Right lobe of liver (tissue), 6 donors: ENCODE measurements around the gene TNFRSF8. TPM values are rescaled to one million over a fixed set of nuclear protein-coding genes. Genes with fewer than 3 reads are reported as not detected.
"Not testable (repeated sequence)": the region's sequence is repeated elsewhere in the genome, so short reads cannot be mapped to it uniquely, and the experiment has no call there.

Experiments used
- ATAC-seq, 4 donors: fragments of 200-7000 bp; cut with Tn5 transposase; one replicate each; pipeline ENCODE4 v1.9.1; 2020; ENCODE audit warnings: mild to moderate bottlenecking in 4 of 4, moderate library complexity in 4 of 4
- DNase-seq, 3 donors: peaks; one replicate each; pipeline ENCODE4 v3.0.0-alpha.2; 2020
- H3K27ac ChIP-seq, 3 donors: fragments of 200-600 bp; one replicate each; pipeline ENCODE4 v1.8.0; 2022
- H3K27me3 ChIP-seq, 2 donors: fragments of 200-600 bp; one replicate each; pipeline ENCODE4 v1.8.0; 2022
- H3K36me3 ChIP-seq, 4 donors: fragments of 200-600 bp; sonication (generic) in 1 of 4; one replicate each; pipeline versions ENCODE4 v1.5.1 to v1.8.0; 2017 to 2022; ENCODE audit warnings: control low read depth in 1 of 4
- H3K4me1 ChIP-seq, 4 donors: fragments of 200-600 bp; sonication (generic) in 1 of 4; one replicate each; pipeline versions ENCODE4 v1.5.1 to v1.8.0; 2017 to 2022; ENCODE audit warnings: control low read depth in 1 of 4
- H3K4me3 ChIP-seq, 3 donors: fragments of 200-600 bp; one replicate each; pipeline ENCODE4 v1.8.0; 2022
- H3K9me3 ChIP-seq, 4 donors: fragments of 200-600 bp; sonication (generic) in 1 of 4; one replicate each; pipeline versions ENCODE4 v1.5.1 to v1.8.0; 2017 to 2022; ENCODE audit warnings: control low read depth in 1 of 4
- CTCF ChIP-seq, 4 donors: fragments of 200-600 bp in 3 of 4; fragments of 450-650 bp in 1 of 4; IDR thresholded peaks; one replicate each; pipeline versions ENCODE4 v1.5.1 to v1.8.0; 2016 to 2022; ENCODE audit warnings: antibody characterized with exemption in 4 of 4, mild to moderate bottlenecking in 2 of 4
- POLR2A ChIP-seq: fragments of 450-650 bp; IDR thresholded peaks from one replicate; pipeline ENCODE4 v1.6.1; 2017; ENCODE audit warnings: antibody characterized with exemption, mild to moderate bottlenecking
- WGBS: methylation state at CpG from one replicate; pipeline ENCODE4 v1.1.6; 2018; ENCODE audit warnings: low coverage, low lambda C conversion rate; ENCODE audit not compliant: insufficient coverage; ENCODE audit errors: missing lambda C conversion rate; 5-methylcytosine and 5-hydroxymethylcytosine counted together
- intact Hi-C, 2 donors: fragments of 100-400 bp; cut with DNase I; formaldehyde crosslinking; loops; one replicate each; pipeline versions ENCODE4 v1.11.2 to v1.14.1; 2022
- total RNA-seq, 6 experiments: library from RNA; depleted of rRNA in 2 of 6; stranded (reverse); fragments of >200 nt in 2 of 6; fragmentation: NEBNext Ultra II Directional in 3 of 6; extraction: Animal tissue kit (Norgen Biotek cat#: 25700) in 3 of 6; gene quantifications; one replicate each; pipeline versions ENCODE4 v1.1.0 to v1.2.4, GENCODE V29; 2016 to 2023
- donor health status: DM: no; HTN: yes; CAD: no.
- donor health status: DM: no; HTN: no; CAD: no.
- donor health status: DM: no; HTN: no; CAD: no.
- donor health status: DM: no; HTN: yes; CAD: no.
- donor health status: DM: no; HTN: yes; CAD: no.

TNFRSF8 gene
- total RNA-seq, 6 experiments from 2014 or later, result 0.12 to 0.29 (median 0.19) TPM; not detected in 1

GRCh38 chr1:12037486-12038355, 25.4 kb upstream of the TNFRSF8 start:
- no peak overlapping the region for H3K27ac ChIP-seq
- no peaks in the 10 kb centered on the region for H3K36me3 ChIP-seq
- no peaks in the 10 kb centered on the region for H3K9me3 ChIP-seq
- intact Hi-C loops, result no loop called here
- 60% methylated on average over 10 of the region's 18 CpGs for WGBS
- ATAC-seq (no peak), DNase-seq (no peak)
- TF ChIP-seq POLR2A, result no peak
- no peak for TF ChIP-seq CTCF (IDR thresholded peaks at IDR 0.05)
- no peaks in the 10 kb centered on the region for H3K27me3 ChIP-seq
- no peak overlapping the region for H3K4me3 ChIP-seq
- no peaks in the 10 kb centered on the region for H3K4me1 ChIP-seq

DNA sequence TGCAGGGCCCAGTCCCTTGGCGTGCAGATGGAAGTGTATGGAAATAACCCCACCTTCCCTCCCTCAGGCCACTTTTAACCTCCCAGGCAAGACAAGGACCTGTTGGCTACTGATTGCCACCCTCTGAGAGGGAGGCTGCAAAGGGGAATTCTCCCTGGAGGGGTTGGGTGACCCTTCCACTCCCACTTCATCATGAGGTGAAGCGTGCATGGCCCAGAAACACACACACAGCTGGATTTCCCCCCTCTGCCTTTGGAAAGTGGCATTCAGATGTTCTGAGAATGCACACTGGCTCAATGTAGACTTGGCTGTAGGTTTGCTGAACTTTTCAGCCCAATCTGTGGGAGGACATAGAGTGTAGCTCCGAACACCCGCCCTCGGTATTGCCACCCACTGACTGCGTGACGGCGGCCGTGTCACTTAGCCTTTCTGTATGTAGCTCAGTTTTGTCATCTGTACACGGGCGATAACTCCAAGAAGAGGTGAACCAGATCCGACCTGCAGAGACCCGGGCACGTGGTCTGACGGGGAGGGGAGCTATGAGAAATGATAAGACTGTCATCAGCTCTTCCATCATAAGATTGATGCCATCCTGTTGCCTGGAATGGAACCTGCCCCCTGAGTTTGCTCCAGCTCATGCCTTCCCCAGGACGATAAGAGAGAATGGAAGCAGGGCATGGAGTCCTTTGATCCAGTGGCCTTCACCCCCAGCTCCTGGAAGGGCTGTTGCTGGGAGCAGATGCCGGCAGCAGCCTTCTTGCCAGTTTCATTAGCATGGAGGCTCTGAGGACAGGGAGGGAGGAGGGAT, 24.5 kb upstream of the TNFRSF8 start:
- Histone ChIP-seq H3K27me3 (no peaks in the 10 kb centered on the region), H3K36me3 (no peaks in the 10 kb centered on the region), H3K4me1 (no peaks in the 10 kb centered on the region), H3K27ac (no peak overlapping the region), H3K4me3 (no peak overlapping the region), H3K9me3 (no peaks in the 10 kb centered on the region)
- intact Hi-C loops, result no loop called here
- no peak for TF ChIP-seq CTCF (IDR thresholded peaks at IDR 0.05)
- TF ChIP-seq POLR2A, result no peak
- no peak for DNase-seq
- WGBS, result 61% methylated on average over 10 of the region's 17 CpGs
- ATAC-seq, result peak in 1 of 4 donors; percentile 11

GRCh38 chr1:12039164-12039525, 24.0 kb upstream of the TNFRSF8 start:
- ATAC-seq (no peak), DNase-seq (no peak)
- Histone ChIP-seq H3K9me3 (no peaks in the 10 kb centered on the region), H3K4me1 (no peaks in the 10 kb centered on the region), H3K27me3 (no peaks in the 10 kb centered on the region), H3K36me3 (no peaks in the 10 kb centered on the region), H3K27ac (no peak overlapping the region), H3K4me3 (no peak overlapping the region)
- 60% methylated on average over 1 of the region's 2 CpGs for WGBS
- intact Hi-C loops, result no loop called here
- TF ChIP-seq CTCF (IDR thresholded peaks at IDR 0.05), result no peak
- no peak for TF ChIP-seq POLR2A

GRCh38 chr1:12039824-12040456, 23.2 kb upstream of the TNFRSF8 start:
- H3K9me3 ChIP-seq, H3K4me1 ChIP-seq, H3K27ac ChIP-seq, H3K27me3 ChIP-seq, ATAC-seq, intact Hi-C loops, H3K4me3 ChIP-seq, DNase-seq, H3K36me3 ChIP-seq: not testable (repeated sequence)
- 87% methylated on average over 12 of the region's 13 CpGs for WGBS
